SK-N-SH (cell line): ENCODE data around the gene ZBTB1. TPM values are rescaled to one million over a fixed set of nuclear protein-coding genes. Genes with fewer than 3 reads are reported as not detected.

Experiments used
- CTCF ChIA-PET: fragments of 300-600, 350-600 bp; formaldehyde crosslinking; extraction: SDS; loops from one replicate; lab custom pipeline; 2021; lab: Yijun Ruan, JAX
- POLR2A ChIA-PET: fragments of 350-600 bp; sonication (Branson Sonifier 250); formaldehyde crosslinking; extraction: SDS; loops from one replicate; lab custom pipeline; 2020; ENCODE audit warnings: antibody characterized with exemption, inconsistent platforms; lab: Yijun Ruan, JAX
- DNase-seq: peaks from one replicate; pipeline ENCODE4 v3.0.0; 2012
- H2AFZ ChIP-seq: fragments of 200-600 bp; sonication (generic); 2 replicates; pipeline ENCODE4 v1.8.1; 2016; ENCODE audit warnings: antibody characterized with exemption, mild to moderate bottlenecking, low read depth
- H3F3A ChIP-seq: fragments of 200-600 bp; sonication (generic); replicated peaks from 2 replicates; pipeline ENCODE3; 2016; ENCODE audit warnings: antibody characterized with exemption, mild to moderate bottlenecking; ENCODE audit not compliant: insufficient read depth
- H3K27ac ChIP-seq, 2 experiments: fragments of 200-500 bp in 1 of 2; fragments of 200-600 bp in 1 of 2; sonication (Bioruptor generic) in 1 of 2; sonication (generic), shearing (Covaris generic) in 1 of 2; 2 replicates each; pipeline versions ENCODE4 v1.5.1 to v1.6.1; 2014 to 2016; ENCODE audit warnings: low read depth in 2 of 2, inconsistent platforms in 1 of 2, low read length in 1 of 2, mild to moderate bottlenecking in 1 of 2, mixed read lengths in 1 of 2
- H3K27me3 ChIP-seq: fragments of 200-600 bp; sonication (generic), shearing (Covaris generic); 2 replicates; pipeline ENCODE4 v1.6.1; 2016; ENCODE audit warnings: mixed run types; ENCODE audit not compliant: insufficient read depth
- H3K36me3 ChIP-seq, 2 experiments: fragments of 200-500 bp in 1 of 2; fragments of 200-600 bp in 1 of 2; sonication (Bioruptor generic) in 1 of 2; sonication (generic) in 1 of 2; replicated peaks in 1 of 2; 2 replicates each; pipeline versions ENCODE3 to v1.5.1; 2014 to 2016; ENCODE audit warnings: low read length in 1 of 2, mild to moderate bottlenecking in 1 of 2; ENCODE audit not compliant: insufficient read depth in 2 of 2, control insufficient read depth in 1 of 2
- H3K4me1 ChIP-seq, 2 experiments: fragments of 200-500 bp in 1 of 2; fragments of 200-600 bp in 1 of 2; sonication (Bioruptor generic) in 1 of 2; sonication (generic), shearing (Covaris generic) in 1 of 2; 2 replicates each; pipeline versions ENCODE4 v1.5.1 to v1.6.1; 2014 to 2016; ENCODE audit warnings: low read depth in 1 of 2, low read length in 1 of 2, mixed run types in 1 of 2; ENCODE audit not compliant: insufficient read depth in 2 of 2, control insufficient read depth in 1 of 2
- H3K4me2 ChIP-seq: fragments of 200-600 bp; sonication (generic), shearing (Covaris generic); 2 replicates; pipeline ENCODE4 v1.6.1; 2017; ENCODE audit warnings: mixed run types
- H3K4me3 ChIP-seq, 2 experiments: fragments of 200-500 bp in 1 of 2; fragments of 200-600 bp in 1 of 2; sonication (Bioruptor generic) in 1 of 2; sonication (generic), shearing (Covaris generic) in 1 of 2; 2 replicates each; pipeline versions ENCODE4 v1.5.1 to v1.8.1; 2014 to 2016; ENCODE audit warnings: low read depth in 2 of 2, inconsistent platforms in 1 of 2, low read length in 1 of 2, mild to moderate bottlenecking in 1 of 2, mixed read lengths in 1 of 2, moderate library complexity in 1 of 2
- H3K79me2 ChIP-seq: fragments of 200-600 bp; sonication (generic); 2 replicates; pipeline ENCODE4 v1.8.1; 2017; ENCODE audit warnings: mild to moderate bottlenecking; ENCODE audit not compliant: insufficient read depth
- H3K9ac ChIP-seq: fragments of 200-600 bp; sonication (generic); 2 replicates; pipeline ENCODE4 v1.6.1; 2017; ENCODE audit warnings: mixed run types
- H3K9me2 ChIP-seq: fragments of 200-600 bp; sonication (generic); 2 replicates; pipeline ENCODE4 v1.6.1; 2017; ENCODE audit warnings: mixed run types
- H3K9me3 ChIP-seq: fragments of 200-600 bp; sonication (generic); 2 replicates; pipeline ENCODE4 v1.6.1; 2017; ENCODE audit warnings: mixed run types, mild to moderate bottlenecking, moderate library complexity
- H4K20me1 ChIP-seq: fragments of 200-600 bp; sonication (generic); 2 replicates; pipeline ENCODE4 v1.6.1; 2017; ENCODE audit warnings: mild to moderate bottlenecking, mixed run types; ENCODE audit not compliant: insufficient read depth
- CHD2 ChIP-seq: fragments of 150-350 bp; IDR thresholded peaks from 2 replicates; pipeline ENCODE4 v1.6.1; 2018; ENCODE audit warnings: low read length; ENCODE audit not compliant: partially characterized antibody
- ELF1 ChIP-seq: IDR thresholded peaks from 2 replicates; pipeline ENCODE4 v1.4.0; 2012
- EP300 ChIP-seq, 2 experiments: IDR thresholded peaks; 2 replicates each; pipeline versions ENCODE4 v1.4.0 to v1.6.1; 2012; ENCODE audit warnings: borderline replicate concordance in 1 of 2, low read depth in 1 of 2, low read length in 1 of 2
- FOSL2 ChIP-seq: IDR thresholded peaks from 2 replicates; pipeline ENCODE4 v1.4.0; 2012; ENCODE audit warnings: low read depth, mild to moderate bottlenecking, moderate library complexity, borderline replicate concordance
- FOXJ3 ChIP-seq: sonication (generic); formaldehyde crosslinking; IDR thresholded peaks from 2 replicates; pipeline ENCODE4 v1.5.1; 2020; ENCODE audit warnings: mild to moderate bottlenecking, missing genetic modification reagents
- FOXM1 ChIP-seq: IDR thresholded peaks from 2 replicates; pipeline ENCODE4 v1.4.0; 2012; ENCODE audit warnings: low read depth, mild to moderate bottlenecking
- GABPA ChIP-seq: IDR thresholded peaks from 2 replicates; pipeline ENCODE4 v1.4.0; 2012; ENCODE audit warnings: low read depth, mild to moderate bottlenecking
- GATA2 ChIP-seq: sonication (generic); formaldehyde crosslinking; IDR thresholded peaks from 2 replicates; pipeline ENCODE4 v1.5.0; 2020; ENCODE audit warnings: mild to moderate bottlenecking, missing genetic modification reagents
- IRF3 ChIP-seq: fragments of 150-350 bp; IDR thresholded peaks from 2 replicates; pipeline ENCODE4 v1.6.1; 2016; ENCODE audit warnings: mild to moderate bottlenecking, low read depth, low read length
- JUND ChIP-seq: IDR thresholded peaks from 2 replicates; pipeline ENCODE4 v1.4.0; 2012
- MAX ChIP-seq: IDR thresholded peaks from 2 replicates; pipeline ENCODE4 v1.4.0; 2012; ENCODE audit warnings: low read depth
- NFIC ChIP-seq: IDR thresholded peaks from 2 replicates; pipeline ENCODE4 v1.4.0; 2012; ENCODE audit warnings: borderline replicate concordance
- NRF1 ChIP-seq: IDR thresholded peaks from 2 replicates; pipeline ENCODE4 v1.6.1; 2012; ENCODE audit warnings: low read depth, mild to moderate bottlenecking, low read length
- PBX3 ChIP-seq: IDR thresholded peaks from 2 replicates; pipeline ENCODE4; 2012
- POLR2AphosphoS5 ChIP-seq: IDR thresholded peaks from 2 replicates; pipeline ENCODE4 v1.6.1; 2012; ENCODE audit warnings: low read depth, low read length
- SIN3A ChIP-seq: IDR thresholded peaks from 2 replicates; pipeline ENCODE4 v1.6.1; 2012; ENCODE audit warnings: low read depth, mild to moderate bottlenecking, low read length, moderate library complexity, borderline replicate concordance
- SMC3 ChIP-seq: IDR thresholded peaks from 2 replicates; pipeline ENCODE4 v1.6.1; 2012; ENCODE audit warnings: low read depth, low read length, improper control_type of control experiment
- TAF1 ChIP-seq: IDR thresholded peaks from 2 replicates; pipeline ENCODE4 v1.6.1; 2012; ENCODE audit warnings: low read depth, mild to moderate bottlenecking, low read length, moderate library complexity, borderline replicate concordance
- TCF12 ChIP-seq: IDR thresholded peaks from 2 replicates; pipeline ENCODE4 v1.4.0; 2012
- TEAD4 ChIP-seq: IDR thresholded peaks from 2 replicates; pipeline ENCODE4 v1.4.0; 2012; ENCODE audit warnings: mild to moderate bottlenecking, borderline replicate concordance; ENCODE audit not compliant: insufficient read depth
- USF2 ChIP-seq: fragments of 150-350 bp; IDR thresholded peaks from 2 replicates; pipeline ENCODE4 v1.6.1; 2017; ENCODE audit warnings: antibody characterized with exemption, low read length, low read depth, borderline replicate concordance
- ZBTB33 ChIP-seq: IDR thresholded peaks from 2 replicates; pipeline ENCODE4 v1.4.0; 2012; ENCODE audit warnings: low read depth, borderline replicate concordance
- WGBS: methylation state at CpG from one replicate; pipeline ENCODE4 v1.1.6; 2017; ENCODE audit warnings: low lambda C conversion rate; 5-methylcytosine and 5-hydroxymethylcytosine counted together
- polyA plus RNA-seq, 3 experiments: library from polyadenylated mRNA; depleted of rRNA; stranded (reverse); fragments of >200 nt; gene quantifications; 2 replicates each; pipeline ENCODE4 v1.2.3, GENCODE V29; 2012

ZBTB1 gene
- polyA plus RNA-seq, 1 of the 3 experiments (the other 2 are of a cell fraction): 12.7 TPM

GRCh38 chr14:64493455-64493854 lies 11.1 kb upstream of the ZBTB1 start:
- Histone ChIP-seq H3K27me3 (no peaks in the 10 kb centered on the region), H3K4me1 (no peaks in the 10 kb centered on the region; a peak in 1 of 4 replicates), H3K79me2 (0 out of 2 replicates have a peak, but pooled peaks cover 4% of the 10 kb centered on the region), H3K9me2 (no peaks in the 10 kb centered on the region), H4K20me1 (no peaks in the 10 kb centered on the region), H3K9me3 (no peaks in the 10 kb centered on the region), H3F3A (no peaks in the 10 kb centered on the region), H3K27ac (no peak overlapping the region), H3K36me3 (peaks cover 17 to 19% of the 10 kb centered on the region in 2 experiments), H3K4me3 (no peak overlapping the region)
- POLR2A ChIA-PET: no interaction called here
- DNase-seq: no peak
- TF ChIP-seq USF2: no peak
- TF ChIP-seq IRF3: no peak
- TF ChIP-seq TCF12: no peak
- TF ChIP-seq TAF1: no peak
- no peak for TF ChIP-seq FOSL2
- no peak for TF ChIP-seq GABPA
- no peak for TF ChIP-seq JUND
- TF ChIP-seq SMC3: no peak
- no peak for TF ChIP-seq TEAD4
- no peak for TF ChIP-seq FOXJ3 (CRISPR knock-in tag)
- TF ChIP-seq, all 33 proteins: peak for 0
- Histone ChIP-seq H3K4me2 (no peak overlapping the region), H2AFZ (no peak overlapping the region), H3K9ac (no peak overlapping the region)
- 92% methylated on average over 3 of the region's 3 CpGs for WGBS
- CTCF ChIA-PET: interaction anchor here (1.3 to 3.4 kb wide), 2 partner anchors 15 to 17 kb away, joined by 6 to 22 read pairs; no protein-coding TSS in a partner anchor

- Histone ChIP-seq H3K4me3 (no peak overlapping the region), H3K9me2 (no peaks in the 10 kb centered on the region), H2AFZ (no peak overlapping the region), H3K27ac (no peak overlapping the region), H3K9ac (no peak overlapping the region), H3K27me3 (no peaks in the 10 kb centered on the region), H3F3A (peaks cover 6% of the 10 kb centered on the region), H4K20me1 (no peaks in the 10 kb centered on the region), H3K9me3 (no peaks in the 10 kb centered on the region), H3K4me1 (peaks cover 0 to 5% of the 10 kb centered on the region in 2 experiments; a peak in 2 of 4 replicates), H3K36me3 (peaks cover 14 to 17% of the 10 kb centered on the region in 2 experiments), H3K4me2 (no peak overlapping the region), H3K79me2 (peaks cover 22% of the 10 kb centered on the region)
- no peak for DNase-seq
- ChIA-PET POLR2A (interaction anchor here (1.4 kb wide), 1 partner anchor 45 kb away, joined by 6 read pairs; the partner anchor contains the start of gene HSPA2), CTCF (interaction anchor here (1.4 to 3.4 kb wide), 4 partner anchors 16 to 65 kb away, joined by 3 to 22 read pairs (median 9); no protein-coding TSS in a partner anchor)
- TF ChIP-seq ZBTB33: no peak
- no peak for TF ChIP-seq NFIC
- TF ChIP-seq EP300 (IDR thresholded peaks at IDR 0.05; ENCODE audit: borderline replicate concordance in 1 of 2, low read depth in 1 of 2, low read length in 1 of 2): no peak
- TF ChIP-seq NRF1: no peak
- TF ChIP-seq SIN3A: no peak
- no peak for TF ChIP-seq PBX3
- TF ChIP-seq FOXM1: no peak
- no peak for TF ChIP-seq USF2
- no peak for TF ChIP-seq FOXJ3 (CRISPR knock-in tag)
- TF ChIP-seq GATA2 (CRISPR knock-in tag): no peak
- TF ChIP-seq MAX: no peak
- no peak for TF ChIP-seq POLR2AphosphoS5
- no peak for TF ChIP-seq CHD2
- no peak for TF ChIP-seq GABPA
- no peak for TF ChIP-seq ELF1
- TF ChIP-seq JUND: no peak
These were observed 9.3 kb upstream of the ZBTB1 start for GRCh38 chr14:64495252-64495651.
